NCI-H748 (cell line): ENCODE results near the gene C9orf153.
"Not testable (repeated sequence)": the region's sequence is repeated elsewhere in the genome, so short reads cannot be mapped to it uniquely, and the experiment has no call there.

Experiments used
- DNase-seq: peaks from one replicate; lab custom pipeline; 2025; ENCODE audit not compliant: unreplicated experiment; lab: John Stamatoyannopoulos, UW

C9orf153 gene

DNA sequence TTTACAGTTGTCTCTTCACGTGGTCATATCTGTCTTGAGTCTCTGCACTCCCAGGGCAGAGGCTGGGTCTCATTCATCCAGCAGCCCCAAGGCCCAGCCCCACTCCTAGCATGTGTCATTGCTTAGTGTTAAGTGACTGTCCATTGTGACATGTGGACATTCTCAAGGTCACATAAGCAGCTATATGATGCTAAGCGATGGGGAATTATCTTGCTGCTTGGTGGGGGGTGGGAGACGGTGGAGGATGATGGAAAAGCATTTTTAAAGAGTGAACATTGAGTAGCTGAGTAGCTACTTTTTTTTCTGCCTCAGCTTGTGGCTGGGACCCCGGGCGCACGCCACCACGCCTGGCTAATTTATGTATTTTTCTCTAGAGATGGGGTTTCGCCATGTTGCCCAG, at the start of gene C9orf153:
Gene C9orf153, minus strand, starts transcription at position 101 of the 400 bp plus-strand sequence. CDS start 30,054 bp downstream, outside the sequence.
- DNase-seq, result no peak

DNA sequence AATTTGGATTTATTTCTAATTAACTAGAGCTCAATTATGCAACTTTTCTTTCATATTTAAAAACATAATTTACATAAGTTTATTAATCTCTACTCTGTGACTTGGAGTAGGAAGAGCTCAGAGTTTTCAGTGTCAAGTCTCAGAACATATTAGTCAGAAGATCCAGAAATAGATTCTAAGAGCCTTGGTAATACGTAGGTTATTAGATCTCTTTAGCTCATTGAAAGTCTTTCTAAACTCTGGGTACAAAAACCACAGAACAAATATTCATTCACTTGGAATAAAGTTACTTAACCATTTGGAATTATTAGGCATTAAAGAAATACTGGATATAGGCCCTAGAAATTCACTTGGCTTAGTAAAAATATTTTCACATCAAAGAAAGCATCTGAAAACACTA, 49.2 kb upstream of the C9orf153 start:
- DNase-seq, result no peak

DNA sequence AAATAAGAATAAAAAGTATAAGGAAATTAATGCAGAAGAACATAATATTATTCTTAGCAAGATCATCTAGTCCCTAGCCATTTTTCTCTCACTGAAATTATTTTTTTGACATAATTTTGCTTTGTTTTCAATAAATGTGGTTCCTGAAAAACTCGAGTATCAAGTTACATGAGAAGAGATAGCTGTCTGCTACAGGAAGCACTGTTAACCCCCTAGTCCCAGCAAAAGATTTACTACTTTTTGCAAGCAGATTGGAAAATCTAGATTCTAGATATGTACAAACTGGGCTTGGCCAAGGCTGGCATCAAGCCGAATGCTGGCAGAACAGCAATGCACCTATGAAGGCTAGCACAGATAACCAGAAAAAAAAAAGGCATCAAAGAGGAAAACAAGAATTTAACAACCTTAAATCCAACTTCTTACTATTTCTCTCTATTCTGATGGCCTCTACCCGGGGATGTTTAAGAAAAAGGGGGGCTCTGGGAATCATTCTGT, 44.8 kb upstream of the C9orf153 start:
- no peak for DNase-seq

DNA sequence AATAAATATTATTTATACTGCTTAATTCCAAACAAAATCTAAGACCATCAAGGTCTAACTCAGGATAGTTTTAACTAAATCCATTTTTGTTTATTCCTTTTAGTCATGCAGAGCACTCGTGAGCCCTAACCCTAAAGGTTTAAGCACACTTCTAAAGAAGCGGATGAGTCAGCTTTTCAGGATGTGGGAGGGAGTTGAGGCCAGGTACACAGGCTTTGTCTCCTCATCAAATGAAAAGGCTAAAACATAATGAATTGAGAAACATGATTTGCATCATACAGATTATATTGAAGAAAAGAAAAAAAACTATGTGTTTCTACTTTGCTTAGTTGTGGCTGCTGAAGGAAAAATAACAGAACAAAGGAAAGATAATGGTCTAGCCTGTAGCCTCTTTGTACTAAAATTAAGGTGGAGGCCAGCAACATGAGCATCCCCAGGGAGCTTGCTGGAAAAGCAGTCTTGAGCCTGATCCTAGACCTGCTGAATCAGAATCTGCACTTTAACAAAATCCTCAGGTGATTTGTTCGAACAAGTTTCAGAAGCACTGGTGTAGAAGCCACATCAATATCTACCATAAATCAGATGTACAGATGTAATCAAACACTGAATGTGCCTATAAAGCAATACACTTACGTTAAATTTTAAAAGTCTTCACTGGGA, 44.0 kb upstream of the C9orf153 start:
- DNase-seq, result no peak

DNA sequence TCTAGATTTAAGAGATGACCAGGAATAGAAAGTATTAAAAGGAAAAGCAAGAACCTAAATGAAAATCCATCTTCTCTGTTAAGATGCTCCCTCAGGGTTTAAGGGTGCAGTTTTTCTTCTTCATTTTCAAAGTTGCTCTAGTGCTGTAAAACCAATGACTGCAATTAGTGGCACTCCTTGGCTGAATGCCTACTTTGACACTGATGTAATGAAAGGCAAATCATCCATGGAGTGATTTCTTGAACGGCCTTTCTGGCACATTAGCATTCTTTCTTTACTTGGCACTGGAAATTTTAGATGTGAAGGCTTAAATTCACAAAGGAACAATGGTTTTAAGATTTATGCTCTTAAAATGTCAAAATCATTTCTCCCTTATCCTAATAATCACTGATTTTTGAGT, 42.2 kb upstream of the C9orf153 start:
- no peak for DNase-seq

DNA sequence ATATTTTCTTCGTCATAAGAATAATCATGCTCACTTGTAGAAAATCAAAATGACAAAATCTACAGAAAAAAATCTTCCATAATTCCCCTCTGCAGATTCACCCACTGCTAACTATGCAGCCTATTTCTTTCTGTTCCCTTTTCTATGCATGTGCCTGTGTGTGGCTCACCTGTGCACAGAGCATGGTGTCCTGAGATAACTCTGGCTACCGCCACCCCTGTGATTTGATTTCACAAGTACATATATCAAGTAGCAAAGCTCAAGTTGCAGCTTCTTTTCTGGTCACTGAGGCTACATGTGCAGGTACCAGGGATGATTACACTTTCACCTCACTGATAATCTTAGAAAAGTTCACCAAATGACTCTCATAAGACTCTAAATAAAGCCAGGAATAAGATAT, 41.2 kb upstream of the C9orf153 start:
- DNase-seq, result no peak

DNA sequence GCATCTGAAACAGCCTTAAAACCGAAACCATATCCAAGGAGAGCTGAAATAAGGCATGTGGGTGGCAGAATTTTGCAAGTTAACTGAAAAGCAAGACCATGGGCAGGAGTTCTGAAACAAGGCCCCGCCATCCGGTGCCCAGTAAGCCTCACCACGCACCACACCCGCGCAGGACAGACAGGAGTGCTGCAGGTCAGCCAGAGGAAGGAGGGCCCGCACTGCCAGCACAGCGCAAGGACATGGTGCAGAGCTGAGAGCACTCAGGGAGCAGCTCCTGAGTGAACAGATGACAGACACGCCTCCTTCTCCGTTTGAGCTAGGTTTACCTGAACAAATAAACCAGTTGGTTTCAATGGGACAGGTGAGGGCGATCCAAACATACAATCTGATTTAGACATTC, 39.4 kb upstream of the C9orf153 start:
- DNase-seq, result no peak

DNA sequence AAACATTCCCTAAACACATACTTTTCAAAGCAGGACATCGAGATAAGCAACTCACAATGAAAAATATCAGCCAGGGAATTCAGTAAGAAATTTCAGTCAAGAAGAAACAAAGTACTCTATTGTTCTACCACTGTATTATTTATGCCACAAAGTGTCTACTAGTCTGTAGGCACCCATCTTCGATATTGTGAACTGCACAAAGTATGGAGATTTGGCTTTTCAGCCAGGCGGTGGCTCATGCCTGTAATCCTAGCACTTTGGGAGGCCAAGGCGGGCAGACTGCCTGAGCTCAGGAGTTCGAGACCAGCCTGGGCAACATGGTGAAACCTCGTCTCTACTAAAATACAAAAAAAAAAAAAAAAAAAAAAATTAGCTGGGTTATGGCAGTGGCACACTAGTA, 30.9 kb upstream of the C9orf153 start:
- not testable (repeated sequence) for DNase-seq

DNA sequence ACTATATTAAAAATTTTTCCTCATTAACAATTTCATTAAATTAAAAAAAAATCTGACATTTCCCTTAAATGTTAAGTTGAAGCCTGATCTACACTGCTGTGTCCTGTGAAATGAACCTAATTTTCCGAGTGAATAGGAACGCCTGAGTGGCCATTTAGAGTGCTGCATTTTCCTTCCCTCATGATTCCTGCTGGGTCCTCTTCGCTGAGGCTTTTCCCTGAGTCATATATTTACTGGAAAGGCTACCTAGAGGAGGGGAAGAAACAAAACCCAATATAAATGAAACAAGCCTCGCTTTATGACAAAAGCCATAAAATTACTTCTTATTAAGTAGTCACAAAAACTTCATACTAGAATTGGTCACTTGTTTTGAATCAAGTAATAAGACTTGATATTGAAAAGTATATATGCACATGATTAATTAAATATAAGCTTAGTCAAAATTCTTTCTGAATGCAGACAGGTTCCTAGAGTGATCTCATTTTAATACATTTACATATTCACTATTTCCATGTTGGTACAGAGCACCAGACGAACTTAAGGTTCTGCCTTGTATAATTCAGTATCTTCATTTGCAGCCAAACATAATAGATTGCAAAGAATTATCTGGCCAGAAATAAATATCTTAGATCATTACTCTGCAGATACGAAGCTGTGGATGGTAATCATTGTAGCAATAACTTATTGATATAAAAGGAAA, 29.2 kb upstream of the C9orf153 start:
- no peak for DNase-seq

DNA sequence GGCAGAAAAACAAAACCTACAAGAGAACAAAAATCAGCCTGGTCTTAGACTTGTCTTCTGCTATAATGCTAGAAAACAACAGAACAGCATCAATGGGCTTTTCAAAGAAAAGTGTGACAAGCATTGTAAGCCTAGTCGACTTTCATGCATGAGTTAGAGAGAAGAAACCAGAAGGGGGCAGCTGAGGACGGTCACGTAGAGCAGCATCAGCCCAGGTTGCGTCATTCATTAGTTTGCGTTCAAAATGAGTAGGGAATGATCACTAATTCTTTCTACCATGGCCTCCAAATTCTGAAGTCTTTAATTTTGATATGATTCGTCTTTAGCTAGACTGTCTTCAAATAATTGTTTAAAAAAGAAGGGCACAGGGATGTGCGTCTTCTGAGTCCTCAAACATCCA, 27.6 kb upstream of the C9orf153 start:
- DNase-seq, result peak; percentile 15

DNA sequence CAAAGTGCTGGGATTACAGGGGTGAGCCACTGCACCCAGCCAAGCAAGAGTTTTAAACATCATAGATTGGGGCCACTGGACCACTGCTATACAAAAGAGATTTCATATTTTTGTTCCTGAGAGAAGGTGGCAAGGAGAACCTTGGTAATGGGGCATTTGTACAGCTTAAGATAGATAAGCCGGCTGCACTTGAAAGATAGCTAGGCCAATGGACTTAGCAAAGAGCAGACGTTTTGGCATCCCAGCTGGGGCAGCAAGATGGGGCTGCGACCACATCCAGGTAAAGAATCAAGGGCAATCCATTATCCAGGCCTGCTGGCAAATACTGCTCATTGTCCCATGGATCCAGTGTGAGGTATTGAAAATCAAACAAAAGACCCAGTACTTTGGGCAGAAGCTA, 26.8 kb upstream of the C9orf153 start:
- no peak for DNase-seq

DNA sequence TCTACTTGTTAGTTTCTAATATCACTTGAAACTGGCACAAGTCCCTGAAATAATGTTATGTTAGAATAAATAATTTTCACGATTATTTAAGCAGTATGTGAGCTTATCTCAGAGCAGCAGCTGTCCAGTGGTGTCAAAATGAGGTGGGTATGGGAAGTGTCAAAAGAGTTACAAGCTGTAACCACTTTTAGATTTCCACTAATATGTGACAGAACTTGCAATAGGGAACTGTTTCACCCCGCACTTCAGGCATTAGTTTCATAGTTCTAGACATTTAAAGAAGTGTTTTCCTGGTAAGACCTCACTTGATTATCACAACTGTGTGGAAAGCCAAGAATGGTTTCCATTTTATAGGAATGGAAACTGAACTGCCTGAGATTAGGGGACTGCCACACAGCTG, 25.8 kb upstream of the C9orf153 start:
- no peak for DNase-seq

DNA sequence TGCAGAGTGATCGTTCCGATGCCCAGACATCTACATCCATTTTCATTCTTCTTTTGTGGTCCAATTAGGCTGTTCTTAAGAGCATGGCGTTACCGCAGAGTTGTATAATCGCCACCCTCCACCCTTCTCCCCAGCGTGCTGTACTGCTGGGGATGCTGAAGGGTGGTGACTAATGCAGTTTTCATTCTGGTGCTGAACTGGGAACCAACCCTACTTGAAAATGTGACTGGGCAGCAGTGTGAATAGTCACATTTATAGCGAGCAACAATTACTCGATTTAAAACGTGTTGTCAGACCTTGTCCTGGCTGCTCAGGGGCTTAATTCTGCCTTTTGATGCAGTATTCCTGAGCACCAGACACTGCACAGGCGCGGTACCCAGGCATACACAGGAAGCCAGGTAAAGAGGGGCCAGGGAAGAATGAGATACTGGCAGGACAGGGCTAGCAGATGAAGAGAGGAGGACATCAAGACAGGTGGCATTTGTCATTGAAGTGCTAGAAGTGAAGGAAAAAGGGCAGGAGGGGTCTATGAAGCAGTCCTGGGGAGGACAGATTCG, 23.6 kb upstream of the C9orf153 start:
- no peak for DNase-seq

DNA sequence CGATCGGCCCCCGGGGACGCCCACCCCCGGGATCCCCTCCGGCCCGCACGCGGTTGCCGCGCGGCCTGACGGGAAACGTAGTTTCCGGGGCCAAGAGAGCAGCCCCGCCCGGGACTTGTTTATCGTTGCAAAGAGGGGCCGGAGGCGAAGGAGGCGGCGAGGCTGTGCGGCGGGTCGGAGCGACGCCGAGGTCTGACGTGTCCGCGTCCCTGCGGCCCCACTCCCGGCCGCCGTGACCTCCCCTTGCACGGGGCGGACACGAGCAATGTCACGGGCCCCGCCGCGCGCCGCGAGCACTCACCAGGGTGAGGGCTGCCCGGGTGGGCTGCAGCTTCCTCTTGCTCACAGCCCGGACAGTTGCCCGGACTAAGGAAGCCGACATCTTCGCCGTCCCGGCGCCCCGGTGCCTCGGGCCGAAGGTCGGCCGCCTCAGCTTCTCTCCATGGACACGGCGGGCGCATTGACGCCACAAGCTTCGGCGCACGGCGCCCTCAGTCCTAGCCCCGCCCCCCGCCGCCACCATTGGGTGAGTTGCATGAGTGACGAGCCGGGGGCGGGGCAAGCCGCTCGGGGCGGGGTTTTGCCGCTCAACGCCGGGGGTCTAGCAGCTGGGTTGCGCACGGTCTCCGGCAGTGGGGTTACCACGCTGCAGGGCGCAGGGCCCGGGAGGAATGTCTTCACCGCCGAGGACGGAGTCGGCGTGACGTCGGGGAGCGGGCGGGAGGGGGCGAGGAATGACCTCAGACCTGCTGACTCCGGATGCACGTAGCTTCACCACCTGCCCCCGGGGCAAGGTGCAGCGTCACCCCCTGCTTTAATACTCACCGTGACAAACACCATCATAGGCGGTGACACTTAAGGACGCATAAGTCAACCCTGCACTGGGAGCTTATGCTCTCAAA, 22.9 kb upstream of the C9orf153 start, which contains the start of gene ISCA1:
Gene ISCA1, minus strand, starts transcription at position 462 of the 902 bp plus-strand sequence. Its CDS starts 80 bp downstream, at position 382.
- DNase-seq, result peak; percentile 97

DNA sequence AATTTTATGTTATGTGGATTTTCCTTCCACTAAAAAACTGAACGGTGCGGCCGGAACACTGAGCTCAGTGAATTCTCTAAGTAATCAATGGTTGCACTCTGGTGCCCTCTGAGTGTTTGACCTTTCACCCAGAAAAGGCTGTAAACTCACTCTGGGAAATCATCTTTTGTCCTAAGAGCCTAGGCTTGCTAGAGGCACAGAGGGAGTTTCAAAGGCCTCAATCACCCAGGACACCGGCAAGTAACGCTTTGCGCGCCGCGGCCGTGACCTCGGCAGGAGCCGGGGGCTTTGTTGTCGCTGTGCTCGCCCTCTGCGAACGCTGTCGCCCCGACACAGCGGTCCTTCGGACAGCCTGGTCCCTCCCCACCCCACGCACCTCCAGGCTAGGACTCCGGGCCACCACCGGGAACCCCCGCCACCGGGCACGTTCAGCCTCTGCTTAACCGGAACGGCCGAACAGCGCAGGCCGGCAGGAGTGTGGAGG, 22.2 kb upstream of the C9orf153 start:
- DNase-seq, result peak; percentile 71

DNA sequence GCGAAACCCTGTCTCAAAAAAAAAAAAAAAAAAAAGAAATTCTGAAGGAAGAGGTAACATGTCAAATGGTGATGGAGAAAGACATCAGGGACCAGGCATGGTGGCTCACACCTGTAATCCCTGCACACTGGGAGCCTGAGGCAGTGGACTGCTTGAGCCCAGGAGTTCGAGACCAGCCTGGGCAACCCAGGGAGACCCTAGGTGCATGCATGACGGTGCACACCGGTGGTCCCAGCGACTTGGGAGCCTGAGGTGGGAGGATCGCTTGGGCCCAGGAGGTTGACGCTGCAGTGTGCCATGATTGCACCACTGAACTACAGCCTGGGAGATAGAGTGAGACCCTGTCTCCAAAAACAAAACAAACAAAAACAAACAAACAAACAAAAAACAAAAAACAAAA, 21.1 kb upstream of the C9orf153 start:
- DNase-seq, result no peak

DNA sequence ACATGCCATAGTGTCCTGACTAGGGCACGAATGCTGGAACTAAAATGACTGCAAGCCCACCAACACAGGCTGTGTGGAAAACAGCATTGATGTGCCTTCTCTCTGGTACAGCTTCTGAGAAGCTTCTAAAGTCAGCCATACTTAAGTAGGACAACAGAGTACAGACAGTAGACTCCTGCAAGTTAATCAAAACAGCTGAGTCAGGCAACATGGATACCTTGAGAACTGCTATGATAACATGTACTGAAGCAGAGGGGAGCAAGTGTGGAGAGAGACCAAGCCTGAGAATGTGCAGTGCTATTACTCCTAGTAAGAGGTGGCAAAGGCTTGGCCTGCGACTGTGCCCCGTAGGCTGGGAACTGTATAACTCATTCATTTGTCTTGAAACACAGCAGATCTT, 20.4 kb upstream of the C9orf153 start:
- DNase-seq, result no peak

DNA sequence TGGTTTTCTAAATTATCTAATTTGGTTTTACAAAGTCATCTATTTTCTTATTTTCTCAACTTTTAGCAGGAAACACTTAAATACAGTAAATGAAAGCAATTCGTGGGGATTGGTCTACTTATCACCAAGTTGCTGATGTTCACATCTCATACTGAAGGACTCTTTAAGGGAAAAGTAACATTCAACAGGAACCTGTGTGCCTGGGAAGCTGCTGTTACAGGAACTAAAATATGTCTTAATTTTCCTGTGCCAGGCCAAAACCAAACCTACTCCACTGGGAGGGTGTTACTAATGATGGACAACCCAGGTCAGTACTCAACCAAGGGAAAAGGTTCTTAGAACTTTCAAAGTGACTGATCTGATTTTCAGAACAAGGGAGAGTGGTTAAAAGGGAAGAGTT, 17.6 kb upstream of the C9orf153 start:
- DNase-seq, result no peak

DNA sequence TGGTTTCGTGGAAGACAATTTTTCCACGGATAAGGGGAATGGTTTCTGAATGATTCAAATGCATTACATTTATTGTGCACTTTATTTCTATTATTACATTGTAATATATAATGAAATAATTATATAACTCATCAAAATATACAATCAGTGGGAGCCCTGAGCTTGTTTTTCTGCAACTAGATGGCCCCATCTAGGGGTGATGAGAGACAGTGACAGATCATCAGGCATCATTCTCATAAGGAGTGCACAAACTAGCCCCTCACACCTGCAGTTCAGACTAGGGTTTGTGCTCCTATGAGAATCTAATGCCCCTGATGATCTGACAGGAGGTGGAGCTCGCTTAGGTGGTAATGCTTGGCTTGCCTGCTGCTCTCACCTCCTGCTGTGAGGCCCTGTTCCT, 16.5 kb upstream of the C9orf153 start:
- no peak for DNase-seq

DNA sequence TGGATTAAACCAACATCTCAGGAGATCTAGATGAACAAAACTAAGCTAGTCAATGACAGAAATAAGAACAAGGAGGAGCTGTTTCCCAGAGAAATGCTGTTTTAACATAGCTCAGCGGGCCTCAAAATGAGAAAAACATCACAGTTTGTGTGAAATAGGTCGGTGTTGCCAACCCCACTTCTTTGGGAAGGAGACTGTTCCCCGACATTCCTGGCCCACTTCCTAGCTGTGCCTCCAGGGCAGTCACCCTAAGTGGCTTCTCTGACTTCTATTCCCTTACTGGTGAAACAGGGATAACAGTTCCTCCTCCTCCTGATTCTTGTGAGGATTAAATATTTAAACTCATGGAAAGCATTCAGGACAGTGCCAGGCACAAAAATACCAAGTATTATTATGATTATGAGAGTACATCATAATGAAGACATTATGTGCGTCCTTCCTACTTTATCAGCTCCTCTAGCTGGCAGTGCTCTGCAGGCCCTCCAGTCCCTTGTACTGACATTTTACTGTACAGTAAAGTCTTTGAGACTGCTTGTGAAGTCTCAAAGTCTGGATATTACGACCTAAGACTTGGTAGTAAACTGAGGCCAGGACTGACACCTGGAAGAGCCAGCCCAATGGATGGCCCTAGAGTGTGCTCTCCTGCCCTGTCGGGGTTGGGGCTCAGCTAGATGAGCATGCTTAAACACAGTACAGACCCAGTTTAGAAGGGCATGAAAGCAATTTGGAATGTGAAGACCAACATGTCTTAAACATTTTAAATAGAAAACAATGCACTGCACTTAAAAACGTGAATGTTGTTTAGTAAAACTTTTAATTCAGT, 15.6 kb upstream of the C9orf153 start:
- DNase-seq, result no peak
